ENCODE data around the gene CDK17. TPM values are rescaled to one million over a fixed set of nuclear protein-coding genes. Genes with fewer than 3 reads are reported as not detected.
A peak's percentile ranks its signal among the peaks of the same experiment; 100 is the strongest.
"Not testable (repeated sequence)": the region's sequence is repeated elsewhere in the genome, so short reads cannot be mapped to it uniquely, and the experiment has no call there.

Gene CDK17
- polyA plus RNA-seq, result 10 to 100 TPM; 27.2 to 64.0 (median 52.7) TPM

- Mint-ChIP-seq H3K27ac (peak within 1 kb of the TSS; percentile 98 to 99 (median 98)), H3K9me3 (peaks cover 0 to 1% (median 0%) of the 10 kb centered on the region in 6 donors), H3K36me3 (no peaks in the 10 kb centered on the region), H3K4me1 (peaks cover 53 to 54% of the 10 kb centered on the region in 2 donors), H3K27me3 (ENCODE audit: low read depth in 3 of 3) (peaks cover 26 to 34% (median 31%) of the 10 kb centered on the region in 3 donors), H3K4me3 (peak within 1 kb of the TSS; percentile 92 to 98 (median 97))
- peak; percentile 91 to 95 (median 95) for DNase-seq
Observed at GRCh38 chr12:96399919-96400630, at the start of gene CDK17. CDK17 (minus strand) TSS chr12:96400439; CDS start chr12:96334836, 65,603 bp downstream.

- Mint-ChIP-seq H3K27me3 (ENCODE audit: low read depth in 3 of 3) (peaks cover 0 to 4% (median 2%) of the 10 kb centered on the region in 3 donors), H3K9me3 (no peaks in the 10 kb centered on the region), H3K4me3 (no peak overlapping the region), H3K27ac (peak overlapping the region in 5 of 6 donors; percentile 3 to 96 (median 62)), H3K36me3 (peaks cover 0 to 3% (median 0%) of the 10 kb centered on the region in 3 donors), H3K4me1 (peaks cover 29 to 33% of the 10 kb centered on the region in 2 donors)
- DNase-seq, result no peak
Observed at GRCh38 chr12:96448300-96448699, 48.1 kb upstream of the CDK17 start.

GRCh38 chr12:96447256-96447655 is 47.0 kb upstream of the CDK17 start:
- DNase-seq, result no peak
- Mint-ChIP-seq H3K27me3 (ENCODE audit: low read depth in 3 of 3) (peaks cover 0 to 4% (median 2%) of the 10 kb centered on the region in 3 donors), H3K36me3 (peaks cover 0 to 3% (median 0%) of the 10 kb centered on the region in 3 donors), H3K27ac (peak overlapping the region in 5 of 6 donors; percentile 11 to 99 (median 96)), H3K4me1 (peaks cover 35 to 44% of the 10 kb centered on the region in 2 donors), H3K4me3 (no peak overlapping the region), H3K9me3 (no peaks in the 10 kb centered on the region)

- peaks cover 48 to 57% of the 10 kb centered on the region in 2 donors for H3K4me1 Mint-ChIP-seq
- peak overlapping the region; percentile 96 to 99 (median 98) for H3K27ac Mint-ChIP-seq
- H3K27me3 Mint-ChIP-seq (ENCODE audit: low read depth in 3 of 3), result peaks cover 0 to 9% (median 2%) of the 10 kb centered on the region in 3 donors
- peak overlapping the region; percentile 53 to 77 (median 71) for H3K4me3 Mint-ChIP-seq
- H3K9me3 Mint-ChIP-seq, result peaks cover 0 to 2% (median 0%) of the 10 kb centered on the region in 6 donors
- H3K36me3 Mint-ChIP-seq, result peaks cover 0 to 8% (median 0%) of the 10 kb centered on the region in 3 donors
- DNase-seq, result peak; percentile 83 to 88 (median 87)
Observed at GRCh38 chr12:96445691-96446583, 45.7 kb upstream of the CDK17 start.

- H3K4me1 Mint-ChIP-seq, result peaks cover 53 to 64% of the 10 kb centered on the region in 2 donors
- peaks cover 0 to 5% (median 0%) of the 10 kb centered on the region in 3 donors for H3K36me3 Mint-ChIP-seq
- H3K4me3 Mint-ChIP-seq, result peak overlapping the region in 1 of 5 donors; percentile 63
- H3K9me3 Mint-ChIP-seq, result peaks cover 0 to 2% (median 0%) of the 10 kb centered on the region in 6 donors
- H3K27me3 Mint-ChIP-seq (ENCODE audit: low read depth in 3 of 3), result peaks cover 0 to 9% (median 0%) of the 10 kb centered on the region in 3 donors
- DNase-seq, result no peak
- peak overlapping the region; percentile 96 to 99 (median 98) for H3K27ac Mint-ChIP-seq
Observed at GRCh38 chr12:96444399-96444798, 44.2 kb upstream of the CDK17 start.

- H3K9me3 Mint-ChIP-seq, result peaks cover 0 to 2% (median 0%) of the 10 kb centered on the region in 6 donors
- H3K27ac Mint-ChIP-seq, result peak overlapping the region; percentile 45 to 96 (median 84)
- H3K4me1 Mint-ChIP-seq, result peaks cover 56 to 64% of the 10 kb centered on the region in 2 donors
- peaks cover 0 to 5% (median 0%) of the 10 kb centered on the region in 3 donors for H3K36me3 Mint-ChIP-seq
- DNase-seq, result no peak
- H3K4me3 Mint-ChIP-seq, result peak overlapping the region; percentile 2 to 63 (median 9)
- H3K27me3 Mint-ChIP-seq (ENCODE audit: low read depth in 3 of 3), result peaks cover 0 to 9% (median 0%) of the 10 kb centered on the region in 3 donors
Observed at GRCh38 chr12:96442906-96443305, 42.7 kb upstream of the CDK17 start.

GRCh38 chr12:96441816-96442215 is 41.6 kb upstream of the CDK17 start:
- H3K36me3 Mint-ChIP-seq, result peaks cover 0 to 5% (median 0%) of the 10 kb centered on the region in 3 donors
- H3K9me3 Mint-ChIP-seq, result peaks cover 0 to 2% (median 0%) of the 10 kb centered on the region in 6 donors
- peak overlapping the region; percentile 31 to 74 (median 39) for H3K4me3 Mint-ChIP-seq
- H3K27ac Mint-ChIP-seq, result peak overlapping the region; percentile 74 to 96 (median 88)
- DNase-seq, result peak; percentile 61 to 67 (median 65)
- peaks cover 0 to 10% (median 2%) of the 10 kb centered on the region in 3 donors for H3K27me3 Mint-ChIP-seq (ENCODE audit: low read depth in 3 of 3)
- peaks cover 56 to 63% of the 10 kb centered on the region in 2 donors for H3K4me1 Mint-ChIP-seq

GRCh38 chr12:96438330-96438729 is 38.1 kb upstream of the CDK17 start:
- peaks cover 0 to 5% (median 0%) of the 10 kb centered on the region in 3 donors for H3K36me3 Mint-ChIP-seq
- no peak overlapping the region for H3K4me3 Mint-ChIP-seq
- no peak for DNase-seq
- peaks cover 0 to 2% (median 0%) of the 10 kb centered on the region in 6 donors for H3K9me3 Mint-ChIP-seq
- H3K27me3 Mint-ChIP-seq (ENCODE audit: low read depth in 3 of 3), result peaks cover 0 to 12% (median 11%) of the 10 kb centered on the region in 3 donors
- peaks cover 44 to 52% of the 10 kb centered on the region in 2 donors for H3K4me1 Mint-ChIP-seq
- peak overlapping the region in 4 of 6 donors; percentile 53 to 91 (median 71) for H3K27ac Mint-ChIP-seq

- no peak overlapping the region for H3K4me3 Mint-ChIP-seq
- peaks cover 0 to 12% (median 11%) of the 10 kb centered on the region in 3 donors for H3K27me3 Mint-ChIP-seq (ENCODE audit: low read depth in 3 of 3)
- H3K36me3 Mint-ChIP-seq, result peaks cover 0 to 5% (median 0%) of the 10 kb centered on the region in 3 donors
- H3K4me1 Mint-ChIP-seq, result peaks cover 35 to 40% of the 10 kb centered on the region in 2 donors
- H3K9me3 Mint-ChIP-seq, result peaks cover 0 to 2% (median 0%) of the 10 kb centered on the region in 6 donors
- peak overlapping the region in 5 of 6 donors; percentile 31 to 92 (median 89) for H3K27ac Mint-ChIP-seq
- DNase-seq, result no peak
Observed at GRCh38 chr12:96437171-96437445, 36.9 kb upstream of the CDK17 start.

- Mint-ChIP-seq H3K9me3 (no peaks in the 10 kb centered on the region), H3K27ac (peak overlapping the region; percentile 6 to 92 (median 86)), H3K27me3 (ENCODE audit: low read depth in 3 of 3) (peaks cover 0 to 12% (median 6%) of the 10 kb centered on the region in 3 donors), H3K36me3 (no peaks in the 10 kb centered on the region), H3K4me1 (peaks cover 30 to 34% of the 10 kb centered on the region in 2 donors), H3K4me3 (no peak overlapping the region)
- DNase-seq, result no peak
Observed at GRCh38 chr12:96436366-96437170, 36.3 kb upstream of the CDK17 start.

GRCh38 chr12:96434107-96434506 is 33.9 kb upstream of the CDK17 start:
- peaks cover 19 to 21% of the 10 kb centered on the region in 2 donors for H3K4me1 Mint-ChIP-seq

GRCh38 chr12:96432496-96433321 is 32.5 kb upstream of the CDK17 start:
- DNase-seq, H3K36me3 Mint-ChIP-seq, H3K9me3 Mint-ChIP-seq, H3K4me3 Mint-ChIP-seq: not testable (repeated sequence)
- Mint-ChIP-seq H3K27me3 (ENCODE audit: low read depth in 3 of 3) (peaks cover 0 to 13% (median 5%) of the 10 kb centered on the region in 3 donors), H3K4me1 (peaks cover 15 to 21% of the 10 kb centered on the region in 2 donors), H3K27ac (peak overlapping the region in 5 of 6 donors; percentile 44 to 84 (median 67))

More at GRCh38 chr12:96434107-96434506, 33.9 kb upstream of the CDK17 start:
- Mint-ChIP-seq H3K4me3 (peak overlapping the region; percentile 35 to 74 (median 65)), H3K36me3 (no peaks in the 10 kb centered on the region), H3K27ac (peak overlapping the region; percentile 91 to 93 (median 92)), H3K27me3 (ENCODE audit: low read depth in 3 of 3) (peaks cover 0 to 12% (median 5%) of the 10 kb centered on the region in 3 donors), H3K9me3 (no peaks in the 10 kb centered on the region)
- DNase-seq, result peak; percentile 88 to 90 (median 88)

Measured in immature natural killer cell (primary cell).